MCF 10A (cell line): Measurements from ENCODE around the gene SLC6A11. TPM values are rescaled to one million over a fixed set of nuclear protein-coding genes. Genes with fewer than 3 reads are reported as not detected.

Experiments
- BruUV-seq: library from RNA; stranded (reverse); fragments of 400-500 nt; replicated peaks from 2 replicates; lab custom pipeline; 2021; lab: Mats Ljungman, UMichigan
- CTCF ChIA-PET: fragments of 300-600 bp; sonication (Branson Sonifier 250); formaldehyde crosslinking; extraction: SDS; loops from one replicate; lab custom pipeline; 2021; ENCODE audit warnings: antibody characterized with exemption, inconsistent platforms; lab: Yijun Ruan, JAX
- POLR2A ChIA-PET: fragments of 300-600, 350-650 bp; sonication (Branson Sonifier 250); formaldehyde crosslinking; extraction: SDS; loops from one replicate; lab custom pipeline; 2020; ENCODE audit warnings: antibody characterized with exemption, inconsistent platforms; lab: Yijun Ruan, JAX
- DNase-seq: peaks from one replicate; pipeline ENCODE4 v3.0.0-alpha.2; 2018; ENCODE audit not compliant: unreplicated experiment
- H3K27ac Mint-ChIP-seq: one replicate; pipeline ENCODE4 v1.8.0; 2022; ENCODE audit warnings: mild to moderate bottlenecking, low read depth, mixed read lengths; ENCODE audit not compliant: unreplicated experiment
- H3K27me3 Mint-ChIP-seq: one replicate; pipeline ENCODE4 v1.8.0; 2022; ENCODE audit warnings: mixed read lengths; ENCODE audit not compliant: insufficient read depth, unreplicated experiment
- H3K36me3 Mint-ChIP-seq: one replicate; pipeline ENCODE4 v1.8.0; 2022; ENCODE audit warnings: mild to moderate bottlenecking, moderate library complexity, mixed read lengths; ENCODE audit not compliant: insufficient read depth, unreplicated experiment
- H3K4me1 Mint-ChIP-seq: one replicate; pipeline ENCODE4 v1.8.0; 2022; ENCODE audit warnings: mixed read lengths; ENCODE audit not compliant: insufficient read depth, unreplicated experiment
- H3K4me3 Mint-ChIP-seq: one replicate; pipeline ENCODE4 v1.8.0; 2022; ENCODE audit warnings: mild to moderate bottlenecking, moderate library complexity, mixed read lengths; ENCODE audit not compliant: unreplicated experiment
- H3K9me3 Mint-ChIP-seq: one replicate; pipeline ENCODE4 v1.8.0; 2022; ENCODE audit warnings: mixed read lengths; ENCODE audit not compliant: unreplicated experiment
- intact Hi-C: fragments of 100-400 bp; cut with micrococcal nuclease; formaldehyde crosslinking; loops from 2 replicates; pipeline ENCODE4 v1.14.1; 2022
- total RNA-seq: library from RNA; stranded (reverse); gene quantifications from 2 replicates; pipeline ENCODE4 v1.2.3, GENCODE V29; 2022
- TF ChIP-seq, protein P1 (sequence below): fragments of 200-600 bp; IDR thresholded peaks from one replicate; pipeline ENCODE4 v1.8.0; 2022; ENCODE audit warnings: antibody characterized with exemption, mild to moderate bottlenecking; ENCODE audit not compliant: unreplicated experiment

Gene SLC6A11
- total RNA-seq, 1 experiment from 2014 or later, result 1.4 TPM

DNA sequence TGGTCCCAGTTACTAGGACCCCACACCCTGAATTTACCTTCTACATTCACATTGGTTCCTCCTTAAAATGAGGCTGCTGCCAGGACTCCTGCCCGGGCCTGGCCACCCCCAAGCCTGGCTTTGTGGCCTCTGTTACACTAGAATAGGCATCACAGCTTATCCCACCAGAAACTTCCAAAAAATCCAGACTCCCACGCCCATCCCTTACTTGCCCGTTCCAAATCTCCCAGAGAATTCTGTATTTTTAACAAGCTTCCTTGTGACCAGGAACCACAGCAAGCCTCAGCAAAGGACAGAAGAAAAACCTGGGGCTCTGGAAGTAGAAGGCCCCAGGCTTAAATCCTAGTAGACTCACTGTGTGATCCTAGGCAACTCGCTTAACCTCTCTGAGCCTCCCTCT, 140.5 kb downstream of the SLC6A11 start:
- Mint-ChIP-seq H3K27me3 (peaks cover 34% of the 10 kb centered on the region), H3K9me3 (no peaks in the 10 kb centered on the region), H3K36me3 (no peaks in the 10 kb centered on the region), H3K4me1 (no peaks in the 10 kb centered on the region), H3K27ac (no peak overlapping the region), H3K4me3 (no peak overlapping the region)
- TF ChIP-seq, protein P1, sequence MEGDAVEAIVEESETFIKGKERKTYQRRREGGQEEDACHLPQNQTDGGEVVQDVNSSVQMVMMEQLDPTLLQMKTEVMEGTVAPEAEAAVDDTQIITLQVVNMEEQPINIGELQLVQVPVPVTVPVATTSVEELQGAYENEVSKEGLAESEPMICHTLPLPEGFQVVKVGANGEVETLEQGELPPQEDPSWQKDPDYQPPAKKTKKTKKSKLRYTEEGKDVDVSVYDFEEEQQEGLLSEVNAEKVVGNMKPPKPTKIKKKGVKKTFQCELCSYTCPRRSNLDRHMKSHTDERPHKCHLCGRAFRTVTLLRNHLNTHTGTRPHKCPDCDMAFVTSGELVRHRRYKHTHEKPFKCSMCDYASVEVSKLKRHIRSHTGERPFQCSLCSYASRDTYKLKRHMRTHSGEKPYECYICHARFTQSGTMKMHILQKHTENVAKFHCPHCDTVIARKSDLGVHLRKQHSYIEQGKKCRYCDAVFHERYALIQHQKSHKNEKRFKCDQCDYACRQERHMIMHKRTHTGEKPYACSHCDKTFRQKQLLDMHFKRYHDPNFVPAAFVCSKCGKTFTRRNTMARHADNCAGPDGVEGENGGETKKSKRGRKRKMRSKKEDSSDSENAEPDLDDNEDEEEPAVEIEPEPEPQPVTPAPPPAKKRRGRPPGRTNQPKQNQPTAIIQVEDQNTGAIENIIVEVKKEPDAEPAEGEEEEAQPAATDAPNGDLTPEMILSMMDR, result no peak
- BruUV-seq, result no TSS peak
- POLR2A ChIA-PET, result no interaction called here
- no peak for DNase-seq
- intact Hi-C loops, result no loop called here
- CTCF ChIA-PET, result interaction anchor here (0.6 to 5.8 kb wide), 5 partner anchors 11 to 1065 kb away, joined by 3 to 48 read pairs (median 4); no protein-coding TSS in a partner anchor

DNA sequence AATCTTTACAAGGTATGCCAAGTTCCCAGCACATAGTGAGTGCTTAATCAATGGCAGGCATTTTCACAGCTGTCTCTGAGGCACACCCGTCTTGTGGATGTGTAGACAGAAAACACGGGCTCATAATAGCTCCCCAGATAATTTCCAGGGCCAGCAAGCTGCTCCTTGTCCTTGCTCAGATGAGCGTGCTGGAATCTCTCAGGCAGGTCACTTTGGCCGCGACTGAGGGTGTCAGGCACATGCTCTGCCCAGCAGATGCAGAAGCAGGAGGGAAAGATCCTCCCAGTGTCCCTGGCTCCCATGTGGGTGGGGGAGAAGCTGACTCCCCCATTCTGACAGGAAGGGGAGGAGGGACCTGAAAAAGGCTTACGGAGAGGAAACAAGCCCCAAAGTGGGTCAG, 141.0 kb downstream of the SLC6A11 start:
- TF ChIP-seq, protein P1, result no peak
- intact Hi-C loops, result no loop called here
- no peaks in the 10 kb centered on the region for H3K4me1 Mint-ChIP-seq
- BruUV-seq, result no TSS peak
- H3K27me3 Mint-ChIP-seq, result peaks cover 37% of the 10 kb centered on the region
- POLR2A ChIA-PET, result no interaction called here
- CTCF ChIA-PET, result interaction anchor here (0.6 to 5.8 kb wide), 4 partner anchors 11 to 1065 kb away, joined by 3 to 48 read pairs (median 6); no protein-coding TSS in a partner anchor
- H3K36me3 Mint-ChIP-seq, result no peaks in the 10 kb centered on the region
- DNase-seq, result no peak
- H3K4me3 Mint-ChIP-seq, result no peak overlapping the region
- H3K27ac Mint-ChIP-seq, result no peak overlapping the region
- H3K9me3 Mint-ChIP-seq, result no peaks in the 10 kb centered on the region

DNA sequence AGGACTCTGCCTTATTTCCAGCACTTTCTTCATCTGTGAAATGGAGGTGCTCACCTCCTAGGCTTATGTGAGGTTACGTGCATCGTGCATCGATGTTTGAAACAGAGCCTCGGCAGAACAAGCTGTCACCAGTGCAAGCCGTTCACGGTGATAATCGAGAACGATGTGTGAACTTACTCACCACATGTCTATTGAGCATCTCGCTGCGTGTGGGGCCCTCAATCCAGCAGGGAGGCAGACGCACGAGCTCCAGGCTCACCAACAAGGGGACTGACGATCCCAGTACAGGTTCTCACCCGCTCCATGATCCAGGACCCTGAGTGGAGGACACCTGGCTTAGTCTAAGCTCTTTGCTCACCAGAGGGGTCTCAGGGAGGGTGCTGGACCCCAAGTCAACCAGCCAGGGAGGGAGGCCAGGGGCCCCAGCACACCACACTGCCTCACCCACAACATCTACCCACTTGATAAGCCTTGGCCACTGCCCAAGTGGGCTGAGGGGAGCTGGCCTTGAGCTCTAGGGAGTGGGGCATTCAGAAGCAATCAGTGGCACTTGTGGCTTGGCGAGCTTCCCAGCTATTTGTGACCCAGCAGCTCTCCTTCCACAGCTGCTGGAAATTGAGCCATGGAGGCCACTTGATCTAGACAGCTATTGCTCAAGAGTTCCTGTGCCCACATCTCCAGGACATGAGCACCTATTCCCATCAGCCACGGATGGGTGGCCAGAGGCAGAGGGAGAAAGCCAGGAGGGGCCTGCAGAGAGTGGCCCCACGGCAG, 142.1 kb downstream of the SLC6A11 start:
- POLR2A ChIA-PET, result no interaction called here
- CTCF ChIA-PET, result interaction anchor here (1.1 to 5.8 kb wide), 4 partner anchors 12 to 102 kb away, joined by 4 to 48 read pairs (median 6); no protein-coding TSS in a partner anchor

DNA sequence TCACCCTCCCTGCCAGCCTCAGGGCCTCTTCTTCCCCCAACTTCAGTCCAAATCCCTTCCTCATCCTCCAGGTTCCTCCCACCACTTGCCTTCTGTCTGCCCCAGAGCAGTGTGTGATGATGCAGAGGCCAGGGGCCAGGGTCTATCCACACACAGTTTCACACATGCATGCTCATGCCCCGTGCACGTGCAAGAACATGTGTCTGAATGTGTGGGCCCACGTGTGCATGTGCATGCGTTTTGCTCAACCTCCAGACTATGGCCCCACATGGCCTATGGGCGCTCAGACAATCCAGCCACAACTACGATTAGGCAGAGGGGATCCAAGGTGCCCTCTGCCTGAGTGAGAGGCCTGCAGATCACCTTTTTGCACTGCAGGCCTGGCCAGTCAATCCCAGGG, 144.2 kb downstream of the SLC6A11 start:
- no peak for DNase-seq
- no peaks in the 10 kb centered on the region for H3K36me3 Mint-ChIP-seq
- TF ChIP-seq, protein P1, result no peak
- intact Hi-C loops, result no loop called here
- H3K4me1 Mint-ChIP-seq, result no peaks in the 10 kb centered on the region
- peaks cover 54% of the 10 kb centered on the region for H3K27me3 Mint-ChIP-seq
- CTCF ChIA-PET, result no interaction called here
- POLR2A ChIA-PET, result no interaction called here
- no peaks in the 10 kb centered on the region for H3K9me3 Mint-ChIP-seq
- BruUV-seq, result no TSS peak
- no peak overlapping the region for H3K4me3 Mint-ChIP-seq
- H3K27ac Mint-ChIP-seq, result no peak overlapping the region

More for the DNA sequence above, 142.1 kb downstream of the SLC6A11 start:
- H3K36me3 Mint-ChIP-seq, result no peaks in the 10 kb centered on the region
- no peak overlapping the region for H3K27ac Mint-ChIP-seq
- TF ChIP-seq, protein P1, result no peak
- peaks cover 48% of the 10 kb centered on the region for H3K27me3 Mint-ChIP-seq
- no TSS peak for BruUV-seq
- H3K9me3 Mint-ChIP-seq, result no peaks in the 10 kb centered on the region
- peak; percentile 15 for DNase-seq
- intact Hi-C loops, result no loop called here
- no peaks in the 10 kb centered on the region for H3K4me1 Mint-ChIP-seq
- no peak overlapping the region for H3K4me3 Mint-ChIP-seq
